ENCODE measurements around the gene COL5A1.

Gene COL5A1

GRCh38 chr9:134739660-134739968 is 98.0 kb downstream of the COL5A1 start:
- Mint-ChIP-seq H3K27me3 (ENCODE audit: low read depth) (peaks cover 12% of the 10 kb centered on the region), H3K4me3 (no peak overlapping the region), H3K4me1 (peaks cover 24% of the 10 kb centered on the region), H3K9me3 (no peaks in the 10 kb centered on the region), H3K36me3 (ENCODE audit: low read depth) (peaks cover 8% of the 10 kb centered on the region), H3K27ac (peak overlapping the region in 1 of 3 experiments; percentile 35)
- no peak for TF ChIP-seq CTCF (IDR thresholded peaks at IDR 0.05; ENCODE audit: unreplicated experiment in 3 of 3)

GRCh38 chr9:134740071-134740470 is 98.5 kb downstream of the COL5A1 start:
- Mint-ChIP-seq H3K27me3 (ENCODE audit: low read depth) (peaks cover 12% of the 10 kb centered on the region), H3K27ac (no peak overlapping the region), H3K9me3 (no peaks in the 10 kb centered on the region), H3K4me1 (peaks cover 19% of the 10 kb centered on the region), H3K4me3 (no peak overlapping the region), H3K36me3 (ENCODE audit: low read depth) (peaks cover 8% of the 10 kb centered on the region)
- TF ChIP-seq CTCF (IDR thresholded peaks at IDR 0.05; ENCODE audit: unreplicated experiment in 3 of 3), result no peak

- Mint-ChIP-seq H3K4me1 (peaks cover 5% of the 10 kb centered on the region), H3K27me3 (ENCODE audit: low read depth) (peaks cover 12% of the 10 kb centered on the region), H3K9me3 (no peaks in the 10 kb centered on the region), H3K27ac (no peak overlapping the region), H3K36me3 (ENCODE audit: low read depth) (peaks cover 9% of the 10 kb centered on the region), H3K4me3 (no peak overlapping the region)
- TF ChIP-seq CTCF (IDR thresholded peaks at IDR 0.05; ENCODE audit: unreplicated experiment in 3 of 3), result no peak
These were observed 100.2 kb downstream of the COL5A1 start for GRCh38 chr9:134741846-134742245.

GRCh38 chr9:134742822-134743535 is 101.4 kb downstream of the COL5A1 start:
- H3K27ac Mint-ChIP-seq, result peak overlapping the region in 1 of 3 experiments; percentile 18
- peaks cover 18% of the 10 kb centered on the region for H3K36me3 Mint-ChIP-seq (ENCODE audit: low read depth)
- peaks cover 12% of the 10 kb centered on the region for H3K27me3 Mint-ChIP-seq (ENCODE audit: low read depth)
- no peaks in the 10 kb centered on the region for H3K9me3 Mint-ChIP-seq
- no peak overlapping the region for H3K4me3 Mint-ChIP-seq
- TF ChIP-seq CTCF (IDR thresholded peaks at IDR 0.05; ENCODE audit: unreplicated experiment in 3 of 3), result no peak
- peaks cover 5% of the 10 kb centered on the region for H3K4me1 Mint-ChIP-seq

- Mint-ChIP-seq H3K27ac (no peak overlapping the region), H3K36me3 (ENCODE audit: low read depth) (peaks cover 26% of the 10 kb centered on the region), H3K4me3 (no peak overlapping the region), H3K27me3 (ENCODE audit: low read depth) (peaks cover 12% of the 10 kb centered on the region), H3K9me3 (no peaks in the 10 kb centered on the region), H3K4me1 (peaks cover 13% of the 10 kb centered on the region)
- TF ChIP-seq CTCF (IDR thresholded peaks at IDR 0.05; ENCODE audit: unreplicated experiment in 3 of 3), result no peak
These were observed 102.2 kb downstream of the COL5A1 start for GRCh38 chr9:134743853-134744252.

Measured in nephron (organoid).